PC-9 (cell line): Measurements from ENCODE around the gene HOMER2.

Experiments
- EZH2 ChIP-seq: fragments of 200-600 bp; sonication (generic); IDR thresholded peaks from 2 replicates; pipeline ENCODE4 v1.8.0; 2017; ENCODE audit warnings: antibody characterized with exemption, low read depth
- TF ChIP-seq, protein P1 (sequence below): fragments of 200-600 bp; sonication (generic); conservative IDR thresholded peaks from 2 replicates; pipeline ENCODE4 v1.6.1; 2017; ENCODE audit warnings: mixed run types, antibody characterized with exemption, mild to moderate bottlenecking, moderate library complexity

DNA sequence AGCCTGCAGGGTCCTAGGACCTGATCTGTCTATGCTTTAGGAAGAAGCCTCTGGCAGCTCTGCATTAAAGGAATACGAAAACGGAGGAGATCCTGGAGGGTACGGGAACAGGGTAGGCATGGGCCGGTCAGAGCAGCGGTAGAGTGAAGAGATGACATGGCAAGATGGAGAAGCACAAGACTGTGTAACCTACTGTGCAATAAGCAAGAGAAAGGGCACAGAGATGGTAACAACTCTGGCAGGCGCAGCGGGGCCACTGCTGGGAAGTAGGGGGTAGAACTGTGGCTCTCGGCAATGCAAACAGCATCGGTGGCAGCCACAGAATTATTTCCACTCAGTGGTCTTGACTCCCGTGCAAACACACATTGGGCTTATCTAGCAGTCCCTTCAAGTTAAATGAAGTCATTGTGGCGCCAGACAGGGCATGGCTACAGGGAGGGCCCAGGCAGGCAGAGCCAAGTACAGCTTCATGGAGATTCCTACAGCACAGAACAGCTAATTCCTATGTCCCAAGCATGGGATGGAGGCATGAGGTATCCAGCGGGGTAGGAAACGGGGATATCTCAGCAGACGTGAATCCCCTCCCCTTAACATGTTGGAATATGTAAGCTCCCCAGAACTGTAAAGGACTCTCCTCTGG is 114.3 kb downstream of the HOMER2 start:
- TF ChIP-seq, protein P1, sequence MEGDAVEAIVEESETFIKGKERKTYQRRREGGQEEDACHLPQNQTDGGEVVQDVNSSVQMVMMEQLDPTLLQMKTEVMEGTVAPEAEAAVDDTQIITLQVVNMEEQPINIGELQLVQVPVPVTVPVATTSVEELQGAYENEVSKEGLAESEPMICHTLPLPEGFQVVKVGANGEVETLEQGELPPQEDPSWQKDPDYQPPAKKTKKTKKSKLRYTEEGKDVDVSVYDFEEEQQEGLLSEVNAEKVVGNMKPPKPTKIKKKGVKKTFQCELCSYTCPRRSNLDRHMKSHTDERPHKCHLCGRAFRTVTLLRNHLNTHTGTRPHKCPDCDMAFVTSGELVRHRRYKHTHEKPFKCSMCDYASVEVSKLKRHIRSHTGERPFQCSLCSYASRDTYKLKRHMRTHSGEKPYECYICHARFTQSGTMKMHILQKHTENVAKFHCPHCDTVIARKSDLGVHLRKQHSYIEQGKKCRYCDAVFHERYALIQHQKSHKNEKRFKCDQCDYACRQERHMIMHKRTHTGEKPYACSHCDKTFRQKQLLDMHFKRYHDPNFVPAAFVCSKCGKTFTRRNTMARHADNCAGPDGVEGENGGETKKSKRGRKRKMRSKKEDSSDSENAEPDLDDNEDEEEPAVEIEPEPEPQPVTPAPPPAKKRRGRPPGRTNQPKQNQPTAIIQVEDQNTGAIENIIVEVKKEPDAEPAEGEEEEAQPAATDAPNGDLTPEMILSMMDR: no peak
- no peak for TF ChIP-seq EZH2
